ENCODE measurements around the gene STX10.
A peak's percentile ranks its signal among the peaks of the same experiment; 100 is the strongest.

Gene STX10

DNA sequence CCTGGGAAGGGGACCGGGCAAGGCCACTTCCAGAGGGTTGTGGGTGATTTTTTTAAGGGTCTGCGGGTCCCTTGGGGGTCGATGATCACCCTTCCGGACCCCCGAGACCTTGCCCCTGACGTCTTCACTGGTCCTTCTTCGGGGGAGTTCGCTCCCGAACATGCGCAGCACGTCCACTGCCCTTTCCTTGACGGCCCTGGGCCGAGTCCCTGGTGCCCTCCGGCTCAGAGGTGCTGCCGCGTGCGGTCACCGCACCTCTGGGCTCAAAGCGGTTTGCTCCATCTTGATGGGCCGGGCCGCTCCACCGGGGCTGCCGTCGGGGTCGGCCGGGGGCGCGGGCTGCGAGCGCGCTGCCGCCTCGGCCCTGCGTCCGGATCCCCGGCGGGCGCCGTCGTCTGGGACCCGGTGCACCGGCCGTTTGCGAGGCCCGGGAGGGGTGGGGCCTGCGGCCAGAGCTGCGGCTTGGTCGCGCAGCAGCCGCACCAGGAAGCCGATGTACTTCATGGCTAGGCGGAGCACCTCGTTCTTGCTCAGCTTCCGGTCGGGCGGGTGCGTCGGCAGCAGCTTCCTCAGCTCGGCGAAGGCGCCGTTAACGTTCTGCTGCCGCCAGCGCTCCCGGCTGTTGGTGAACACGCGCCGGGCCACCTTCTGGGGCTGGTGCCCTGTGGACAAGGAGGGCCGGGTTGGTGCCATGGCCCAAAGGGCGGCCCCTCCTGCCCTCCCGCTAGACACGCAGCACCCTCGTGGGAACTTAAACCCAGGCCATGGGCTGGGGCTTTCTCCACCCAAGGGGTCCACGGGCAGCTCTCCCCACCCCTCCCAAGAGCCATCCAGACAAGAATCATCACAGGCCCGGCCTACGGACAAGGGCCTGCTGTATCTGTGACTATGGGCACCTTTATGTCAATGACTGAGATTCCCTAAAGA lies 50.8 kb downstream of the STX10 start:
- no peak for DNase-seq

DNA sequence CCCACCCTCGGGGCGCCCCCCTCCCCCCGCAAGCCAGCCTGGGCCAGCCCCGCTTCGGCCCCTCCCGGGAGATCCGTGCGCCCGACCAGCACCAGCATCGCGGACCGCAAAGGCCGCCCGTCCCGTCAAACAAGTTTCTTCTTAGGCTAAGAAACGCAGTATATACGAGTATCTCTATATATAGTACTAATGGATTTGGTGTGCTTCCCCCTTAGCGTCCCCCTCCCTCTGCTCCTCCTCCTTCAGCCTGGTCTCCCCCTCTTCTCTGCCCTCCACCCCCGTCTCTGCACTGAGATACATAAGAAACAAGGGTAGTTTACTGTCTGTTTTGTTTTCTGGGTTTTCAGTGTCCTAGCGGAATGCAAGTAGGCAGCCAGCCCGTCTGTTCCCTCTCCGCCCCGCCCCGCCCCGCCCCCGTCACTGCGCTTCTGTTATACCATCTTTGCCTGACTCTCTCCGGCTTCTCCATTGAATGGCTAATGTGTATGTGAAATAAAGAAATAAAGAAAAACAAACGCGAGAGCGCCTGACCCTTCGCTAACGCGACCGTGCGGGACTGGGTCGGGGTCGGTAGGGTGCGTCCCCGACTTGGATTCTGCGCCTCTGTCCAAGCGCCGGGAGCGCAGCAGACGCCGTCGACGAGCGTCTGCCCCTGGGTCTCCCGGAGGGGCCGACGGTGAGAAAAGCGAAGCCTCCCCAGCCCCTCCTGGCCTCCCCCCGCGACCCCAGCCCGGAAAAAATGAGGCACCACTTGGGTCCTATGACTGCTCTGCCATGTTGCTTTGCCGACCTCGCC lies 51.7 kb downstream of the STX10 start:
- DNase-seq = no peak

DNA sequence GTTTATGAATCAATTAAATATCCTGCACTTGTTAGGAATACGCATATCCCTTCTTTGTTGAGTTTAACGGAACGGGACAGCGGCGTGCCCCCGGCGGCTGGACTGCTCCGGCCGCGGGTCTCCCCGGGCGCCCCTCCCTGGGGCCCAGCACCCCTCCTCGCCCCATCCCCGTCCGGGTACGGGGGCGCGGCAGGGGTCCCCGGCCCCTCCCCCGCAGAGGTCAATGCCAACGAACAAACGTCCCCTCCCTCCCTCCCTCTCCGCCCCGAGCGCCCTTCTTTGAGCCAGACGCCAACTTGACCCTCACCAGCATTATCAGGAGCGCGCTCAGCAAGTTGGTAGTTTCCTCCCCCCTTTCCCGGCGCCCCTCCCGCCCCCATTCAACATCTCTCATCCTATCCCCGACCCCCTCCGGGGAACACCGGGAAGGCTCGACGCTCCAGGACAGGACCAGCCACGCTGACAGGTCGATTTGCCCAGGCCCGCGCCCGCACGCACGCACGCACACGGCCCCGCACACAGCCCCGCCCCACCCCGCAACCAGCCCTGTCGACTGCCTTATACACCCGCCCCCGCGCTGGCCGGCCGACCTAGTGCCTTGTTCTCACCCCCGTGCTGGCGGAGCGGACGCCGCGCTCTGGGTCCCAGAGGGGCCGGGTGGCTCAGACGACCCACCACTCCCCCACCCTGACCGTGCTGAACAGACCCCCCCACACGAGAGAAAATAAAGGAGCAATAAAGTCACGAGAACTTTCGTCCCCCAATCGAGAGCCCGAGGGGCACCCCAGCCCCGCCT lies 52.5 kb downstream of the STX10 start:
- DNase-seq = peak; percentile 9

DNA sequence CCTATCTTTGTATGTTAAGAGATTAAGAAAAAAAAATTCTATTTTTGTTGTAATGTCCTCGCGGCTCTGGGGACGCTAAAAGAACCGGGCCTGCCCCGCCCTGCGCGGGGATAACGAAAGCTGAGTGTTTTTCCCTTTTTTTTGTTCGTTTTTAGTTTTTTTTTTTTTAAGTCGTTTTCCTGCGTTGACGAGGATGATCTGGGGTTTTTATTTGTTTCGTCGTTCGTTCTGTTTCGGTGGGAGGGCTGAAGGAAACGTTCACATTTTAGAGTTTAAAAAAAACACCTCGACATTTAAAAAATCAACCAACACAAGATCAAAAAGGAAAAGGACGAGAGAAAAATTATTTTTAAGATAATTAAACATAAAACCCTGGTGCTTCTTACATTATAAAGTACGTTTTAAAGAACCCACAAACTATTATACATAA lies 53.1 kb downstream of the STX10 start:
- DNase-seq = no peak

DNA sequence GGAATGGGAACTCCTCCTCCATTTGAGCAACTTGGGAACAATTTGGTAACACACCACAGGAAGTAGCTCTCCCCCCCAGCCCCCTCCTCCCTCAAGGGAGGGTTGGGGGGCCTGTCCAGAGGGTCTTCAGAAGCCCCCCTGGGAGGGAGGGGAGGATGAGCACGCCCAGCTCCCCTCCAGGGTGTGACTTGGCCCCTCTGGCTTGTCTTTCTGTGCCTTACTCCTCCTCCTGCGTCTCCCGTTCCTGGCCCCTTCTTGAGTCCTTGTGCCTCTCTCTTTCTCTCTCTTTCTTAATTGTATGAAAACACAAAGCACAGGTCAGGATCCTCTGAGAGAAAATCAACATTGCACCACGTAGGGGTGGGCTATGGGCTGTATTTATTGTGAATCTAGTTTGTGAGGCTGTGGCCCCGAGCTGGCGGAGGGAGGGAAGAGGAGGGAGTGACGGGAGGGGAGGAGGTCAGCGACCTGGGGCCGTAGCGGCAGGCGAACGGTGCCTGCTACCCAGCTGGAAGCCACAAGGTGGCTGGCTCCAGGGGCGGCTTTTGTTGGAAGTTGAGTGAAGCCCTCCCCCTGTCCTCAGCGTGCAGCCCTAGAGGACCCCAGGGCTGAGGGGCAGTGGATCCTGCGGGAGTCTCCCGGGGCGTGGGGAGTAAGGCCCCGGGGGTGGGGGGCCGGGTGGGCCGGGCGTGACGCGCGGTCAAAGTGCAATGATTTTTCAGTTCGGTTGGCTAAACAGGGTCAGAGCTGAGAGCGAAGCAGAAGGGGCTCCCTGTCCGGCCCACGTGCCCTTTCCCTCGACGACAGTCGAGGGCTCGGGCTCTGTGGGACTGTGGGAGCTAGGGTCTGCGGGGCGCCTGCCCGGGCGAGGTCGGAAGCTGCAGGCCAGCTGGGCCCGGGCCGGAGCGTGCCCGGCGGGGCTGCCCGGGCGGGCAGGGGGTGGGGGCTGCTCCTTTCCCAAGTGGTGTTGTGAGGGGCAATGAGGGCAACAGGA lies 53.9 kb downstream of the STX10 start:
- DNase-seq = no peak

DNA sequence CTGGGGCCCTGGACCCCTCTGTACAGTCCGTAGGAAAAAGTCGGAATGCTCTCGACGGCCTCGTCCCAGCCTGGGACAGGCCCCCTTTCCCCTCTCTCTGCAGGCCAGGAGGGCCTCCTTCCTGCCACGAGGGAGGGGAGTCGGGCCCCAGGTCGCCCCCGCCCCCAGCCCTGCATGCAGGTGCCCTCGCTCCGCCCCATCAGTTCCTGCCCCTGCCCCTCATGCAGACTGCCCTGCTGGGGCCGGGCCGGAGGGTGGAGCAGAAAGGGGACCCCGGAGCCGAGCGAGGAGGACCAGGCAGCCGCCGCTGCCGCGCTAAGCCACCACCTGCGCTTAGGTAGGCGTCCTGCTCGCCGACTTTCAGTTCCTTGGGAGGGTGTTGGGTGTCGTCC lies 54.8 kb downstream of the STX10 start:
- DNase-seq = no peak

DNA sequence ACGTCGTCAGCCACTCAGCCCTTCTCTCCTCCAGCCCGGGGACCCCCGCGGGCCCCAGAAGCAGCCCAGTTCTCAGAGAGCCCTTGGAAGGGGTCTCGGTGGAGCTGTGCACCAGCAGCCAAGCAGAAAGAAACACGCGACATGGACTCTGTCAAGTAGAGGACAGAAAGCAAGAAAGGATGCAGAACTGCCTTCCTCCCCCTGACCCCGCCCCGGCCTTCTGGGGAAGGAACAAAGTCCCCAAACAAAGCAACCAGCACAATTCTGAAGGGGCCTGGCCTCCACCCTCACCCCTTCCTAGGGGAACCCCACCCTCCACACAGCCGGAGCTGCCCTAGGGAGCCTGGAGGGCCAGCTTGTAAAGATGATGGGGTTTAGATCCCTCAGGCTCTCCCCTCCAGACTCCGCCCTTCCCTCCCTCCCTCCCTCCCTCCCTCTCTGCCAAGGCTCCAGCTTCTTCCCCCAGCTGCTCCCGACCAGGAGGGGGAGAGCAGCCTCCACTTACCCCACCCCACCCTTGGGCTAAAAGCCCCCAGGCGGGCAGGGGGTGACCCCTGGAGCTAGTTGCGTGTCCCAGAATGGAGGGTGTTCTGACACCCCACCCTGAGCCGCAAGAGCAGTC lies 55.3 kb downstream of the STX10 start:
- DNase-seq = no peak

DNA sequence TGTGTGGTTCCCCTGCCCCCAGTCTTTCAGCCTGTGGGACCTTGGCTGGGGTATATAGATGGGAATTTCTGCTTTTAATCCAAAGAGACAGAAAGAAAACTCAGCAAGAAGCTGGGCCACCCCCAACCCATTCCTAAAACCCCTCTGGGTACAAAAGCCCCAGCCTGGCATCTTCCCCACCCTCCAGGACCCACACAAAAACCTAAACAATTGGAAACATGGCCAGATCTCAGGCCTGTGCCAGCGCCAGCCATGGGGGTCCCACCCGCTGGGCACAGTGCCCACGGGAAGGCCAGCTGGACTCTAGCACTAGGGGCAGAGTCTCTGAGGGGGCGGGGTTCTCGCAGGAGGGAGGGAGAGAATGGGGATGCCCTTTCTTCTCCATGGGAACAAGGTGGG lies 56.1 kb downstream of the STX10 start:
- no peak for DNase-seq
